WTC11 (cell line): ENCODE results near the gene TOX2. TPM values are rescaled to one million over a fixed set of nuclear protein-coding genes. Genes with fewer than 3 reads are reported as not detected.

ENCODE experiments used
- ATAC-seq: fragments of 200-7000 bp; cut with Tn5 transposase; 2 replicates; pipeline ENCODE4 v1.10.0; 2021; ENCODE audit warnings: mild to moderate bottlenecking, moderate library complexity
- CTCF ChIA-PET: fragments of 300-600 bp; sonication (Branson Sonifier 250); formaldehyde crosslinking; loops from one replicate; lab custom pipeline; 2021; ENCODE audit warnings: antibody characterized with exemption; lab: Charles Lee
- POLR2A ChIA-PET: fragments of 350-600 bp; sonication (Branson Sonifier 250); formaldehyde crosslinking; loops from one replicate; lab custom pipeline; 2021; ENCODE audit warnings: antibody characterized with exemption; lab: Charles Lee
- DNase-seq: peaks from one replicate; pipeline ENCODE4 v3.0.0; 2021; ENCODE audit warnings: low spot score
- H3K27ac Mint-ChIP-seq: 2 replicates; pipeline ENCODE4 v1.8.0; 2021; ENCODE audit warnings: mixed read lengths
- H3K27me3 Mint-ChIP-seq: 2 replicates; pipeline ENCODE4 v1.8.0; 2021; ENCODE audit warnings: low read depth, mild to moderate bottlenecking, moderate library complexity, mixed read lengths
- H3K36me3 Mint-ChIP-seq: 2 replicates; pipeline ENCODE4 v1.8.0; 2021; ENCODE audit warnings: mixed read lengths
- H3K4me1 Mint-ChIP-seq: 2 replicates; pipeline ENCODE4 v1.8.0; 2022; ENCODE audit warnings: mixed read lengths
- H3K4me3 Mint-ChIP-seq: 2 replicates; pipeline ENCODE4 v1.8.0; 2021; ENCODE audit warnings: mild to moderate bottlenecking, moderate library complexity, mixed read lengths
- H3K9me3 Mint-ChIP-seq: 2 replicates; pipeline ENCODE4 v1.8.0; 2021; ENCODE audit warnings: mixed read lengths
- E2F5 ChIP-seq: sonication (generic); formaldehyde crosslinking; IDR thresholded peaks from 2 replicates; pipeline ENCODE4 v1.8.1; 2022; ENCODE audit warnings: mild to moderate bottlenecking, moderate library complexity, missing genetic modification reagents
- EMX1 ChIP-seq: fragments of 250-450 bp; sonication (Bioruptor Pico); IDR thresholded peaks from 2 replicates; pipeline ENCODE4 v1.8.0; 2021; ENCODE audit warnings: mild to moderate bottlenecking
- ETV6 ChIP-seq: sonication (generic); formaldehyde crosslinking; IDR thresholded peaks from 2 replicates; pipeline ENCODE4 v1.8.1; 2022; ENCODE audit warnings: mild to moderate bottlenecking, missing genetic modification reagents
- FOXJ3 ChIP-seq: sonication (generic); formaldehyde crosslinking; IDR thresholded peaks from 2 replicates; pipeline ENCODE4 v1.9.0; 2021; ENCODE audit warnings: missing genetic modification reagents, mild to moderate bottlenecking, borderline replicate concordance
- FOXK1 ChIP-seq: sonication (generic); formaldehyde crosslinking; IDR thresholded peaks from 2 replicates; pipeline ENCODE4 v1.8.0; 2022; ENCODE audit warnings: mild to moderate bottlenecking, moderate library complexity, missing genetic modification reagents
- KAT7 ChIP-seq: sonication (generic); formaldehyde crosslinking; IDR thresholded peaks from 2 replicates; pipeline ENCODE4 v1.8.1; 2023; ENCODE audit warnings: missing genetic modification reagents, mild to moderate bottlenecking, borderline replicate concordance
- NR3C1 ChIP-seq: sonication (generic); formaldehyde crosslinking; conservative IDR thresholded peaks from 2 replicates; pipeline ENCODE4 v1.8.1; 2023; ENCODE audit warnings: low read depth, mild to moderate bottlenecking, missing genetic modification reagents
- PRDM15 ChIP-seq: sonication (generic); formaldehyde crosslinking; IDR thresholded peaks from 2 replicates; pipeline ENCODE4 v1.8.0; 2022; ENCODE audit warnings: missing genetic modification reagents
- SP1 ChIP-seq: sonication (generic); formaldehyde crosslinking; conservative IDR thresholded peaks from 2 replicates; pipeline ENCODE4 v1.8.1; 2022; ENCODE audit warnings: missing genetic modification reagents
- TCF7 ChIP-seq: sonication (generic); formaldehyde crosslinking; IDR thresholded peaks from 2 replicates; pipeline ENCODE4 v1.8.0; 2022; ENCODE audit warnings: mild to moderate bottlenecking, low read depth, missing genetic modification reagents, moderate library complexity
- ZBTB21 ChIP-seq: sonication (generic); formaldehyde crosslinking; IDR thresholded peaks from 2 replicates; pipeline ENCODE4 v1.8.1; 2023; ENCODE audit warnings: mild to moderate bottlenecking, missing genetic modification reagents, borderline replicate concordance
- ZNF423 ChIP-seq: fragments of 250-450 bp; sonication (Bioruptor Pico); IDR thresholded peaks from 2 replicates; pipeline ENCODE4 v2.1.2; 2022; ENCODE audit warnings: mild to moderate bottlenecking, moderate library complexity
- ZNF671 ChIP-seq: fragments of 250-450 bp; sonication (Bioruptor Pico); IDR thresholded peaks from 2 replicates; pipeline ENCODE4 v1.8.0; 2021; ENCODE audit warnings: mild to moderate bottlenecking
- total RNA-seq: library from RNA; stranded (reverse); gene quantifications from 3 replicates; pipeline ENCODE4 v1.2.3, GENCODE V29; 2021
- TF ChIP-seq, protein P1 (sequence below): sonication (generic); formaldehyde crosslinking; conservative IDR thresholded peaks from 2 replicates; pipeline ENCODE4 v1.8.1; 2022; ENCODE audit warnings: mild to moderate bottlenecking, missing genetic modification reagents
- TF ChIP-seq, protein P2 (sequence below): fragments of 250-450 bp; sonication (Bioruptor Pico); IDR thresholded peaks from 2 replicates; pipeline ENCODE4 v1.9.0; 2021; ENCODE audit warnings: mild to moderate bottlenecking
- TF ChIP-seq, protein P3 (sequence below): sonication (generic); formaldehyde crosslinking; IDR thresholded peaks from 2 replicates; pipeline ENCODE4 v1.8.1; 2023; ENCODE audit warnings: mild to moderate bottlenecking, missing genetic modification reagents
- TF ChIP-seq, protein P4 (sequence below): sonication (generic); formaldehyde crosslinking; IDR thresholded peaks from 2 replicates; pipeline ENCODE4 v1.8.0; 2023; ENCODE audit warnings: missing genetic modification reagents

Gene TOX2
- total RNA-seq, 1 experiment from 2014 or later, result 3.4 TPM

DNA sequence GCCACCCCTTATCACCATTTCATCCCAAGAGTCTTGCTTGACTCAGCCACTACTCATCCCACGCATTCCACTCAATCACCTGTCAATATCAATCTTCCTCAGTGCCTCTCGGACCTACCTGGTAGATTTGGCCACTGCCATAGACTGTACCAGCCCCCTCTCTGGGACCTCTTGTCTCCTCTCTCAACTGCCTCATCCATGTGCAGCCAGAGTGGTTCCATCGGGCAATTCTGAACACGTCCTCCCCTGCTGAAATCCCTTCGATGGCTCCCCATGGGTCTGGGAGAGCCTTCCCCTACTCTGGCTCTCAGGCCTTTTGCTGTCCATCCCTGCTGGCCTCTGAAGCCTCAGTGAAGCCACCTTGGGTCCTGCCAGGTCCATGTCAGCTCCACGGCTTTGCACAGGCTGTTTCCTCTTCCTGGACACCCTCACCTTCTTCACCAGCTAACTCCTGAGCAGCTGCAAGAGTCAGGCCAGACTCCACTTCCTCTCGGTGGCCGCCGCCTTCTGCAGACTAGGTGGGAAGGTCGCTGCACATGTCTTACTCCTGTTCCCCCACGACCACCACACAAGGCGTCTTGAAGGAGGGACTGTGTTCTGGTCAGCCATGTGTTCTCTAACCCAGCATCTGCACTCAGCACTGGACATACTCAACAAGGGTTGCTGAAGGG is 120.4 kb downstream of the TOX2 start:
- Mint-ChIP-seq H3K9me3 (peaks cover 4% of the 10 kb centered on the region; the same call in 1 of the 2 replicates), H3K27ac (no peak overlapping the region), H3K27me3 (peaks cover 2% of the 10 kb centered on the region; the same call in 1 of the 2 replicates), H3K4me1 (peaks cover 8% of the 10 kb centered on the region; the same call in 1 of the 2 replicates), H3K4me3 (no peak overlapping the region), H3K36me3 (no peaks in the 10 kb centered on the region)
- DNase-seq (no peak), ATAC-seq (no peak)
- CTCF ChIA-PET, result no interaction called here
- TF ChIP-seq, protein P1, sequence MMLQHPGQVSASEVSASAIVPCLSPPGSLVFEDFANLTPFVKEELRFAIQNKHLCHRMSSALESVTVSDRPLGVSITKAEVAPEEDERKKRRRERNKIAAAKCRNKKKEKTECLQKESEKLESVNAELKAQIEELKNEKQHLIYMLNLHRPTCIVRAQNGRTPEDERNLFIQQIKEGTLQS (CRISPR knock-in tag), result no peak
- TF ChIP-seq E2F5 (CRISPR knock-in tag) (no peak), ETV6 (CRISPR knock-in tag) (no peak)
- POLR2A ChIA-PET, result no interaction called here

GRCh38 chr20:44035924-44036323 is 121.3 kb downstream of the TOX2 start:
- H3K27me3 Mint-ChIP-seq, result peaks cover 2% of the 10 kb centered on the region; the same call in 1 of the 2 replicates
- no peaks in the 10 kb centered on the region for H3K36me3 Mint-ChIP-seq
- TF ChIP-seq ZNF671 (CRISPR knock-in tag) (no peak), SP1 (no peak), ZBTB21 (CRISPR knock-in tag) (no peak), FOXJ3 (CRISPR knock-in tag) (no peak), KAT7 (CRISPR knock-in tag) (no peak), TCF7 (no peak), ZNF423 (no peak), PRDM15 (no peak), EMX1 (no peak), E2F5 (CRISPR knock-in tag) (no peak), FOXK1 (no peak), NR3C1 (CRISPR knock-in tag) (no peak)
- TF ChIP-seq, protein P2, sequence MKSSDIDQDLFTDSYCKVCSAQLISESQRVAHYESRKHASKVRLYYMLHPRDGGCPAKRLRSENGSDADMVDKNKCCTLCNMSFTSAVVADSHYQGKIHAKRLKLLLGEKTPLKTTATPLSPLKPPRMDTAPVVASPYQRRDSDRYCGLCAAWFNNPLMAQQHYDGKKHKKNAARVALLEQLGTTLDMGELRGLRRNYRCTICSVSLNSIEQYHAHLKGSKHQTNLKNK, result no peak
- TF ChIP-seq, protein P3, sequence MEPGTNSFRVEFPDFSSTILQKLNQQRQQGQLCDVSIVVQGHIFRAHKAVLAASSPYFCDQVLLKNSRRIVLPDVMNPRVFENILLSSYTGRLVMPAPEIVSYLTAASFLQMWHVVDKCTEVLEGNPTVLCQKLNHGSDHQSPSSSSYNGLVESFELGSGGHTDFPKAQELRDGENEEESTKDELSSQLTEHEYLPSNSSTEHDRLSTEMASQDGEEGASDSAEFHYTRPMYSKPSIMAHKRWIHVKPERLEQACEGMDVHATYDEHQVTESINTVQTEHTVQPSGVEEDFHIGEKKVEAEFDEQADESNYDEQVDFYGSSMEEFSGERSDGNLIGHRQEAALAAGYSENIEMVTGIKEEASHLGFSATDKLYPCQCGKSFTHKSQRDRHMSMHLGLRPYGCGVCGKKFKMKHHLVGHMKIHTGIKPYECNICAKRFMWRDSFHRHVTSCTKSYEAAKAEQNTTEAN (CRISPR knock-in tag), result no peak
- TF ChIP-seq, protein P4, sequence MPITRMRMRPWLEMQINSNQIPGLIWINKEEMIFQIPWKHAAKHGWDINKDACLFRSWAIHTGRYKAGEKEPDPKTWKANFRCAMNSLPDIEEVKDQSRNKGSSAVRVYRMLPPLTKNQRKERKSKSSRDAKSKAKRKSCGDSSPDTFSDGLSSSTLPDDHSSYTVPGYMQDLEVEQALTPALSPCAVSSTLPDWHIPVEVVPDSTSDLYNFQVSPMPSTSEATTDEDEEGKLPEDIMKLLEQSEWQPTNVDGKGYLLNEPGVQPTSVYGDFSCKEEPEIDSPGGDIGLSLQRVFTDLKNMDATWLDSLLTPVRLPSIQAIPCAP (CRISPR knock-in tag), result no peak
- CTCF ChIA-PET, result no interaction called here
- H3K27ac Mint-ChIP-seq, result no peak overlapping the region
- ATAC-seq (no peak), DNase-seq (no peak)
- POLR2A ChIA-PET, result no interaction called here
- no peak overlapping the region for H3K4me3 Mint-ChIP-seq
- no peaks in the 10 kb centered on the region for H3K9me3 Mint-ChIP-seq
- peaks cover 8% of the 10 kb centered on the region; the same call in 1 of the 2 replicates for H3K4me1 Mint-ChIP-seq
